GM12878 (cell line): ENCODE data around the gene SOST. TPM values are rescaled to one million over a fixed set of nuclear protein-coding genes. Genes with fewer than 3 reads are reported as not detected.

Source experiments
- ATAC-seq: fragments of 200-7000 bp; cut with Tn5 transposase; 3 replicates; pipeline ENCODE4 v1.9.1; 2020; ENCODE audit warnings: mild to moderate bottlenecking, moderate library complexity
- Bru-seq: library from RNA; stranded (reverse); fragments of 400-500 nt; gene quantifications from one replicate; lab custom pipeline; 2021; lab: Mats Ljungman, UMichigan
- BruChase-seq, 2 experiments: library from RNA; stranded (reverse); fragments of 400-500 nt; gene quantifications; one replicate each; lab custom pipeline; 2021; lab: Mats Ljungman, UMichigan
- BruUV-seq: library from RNA; stranded (reverse); fragments of 400-500 nt; replicated peaks from 2 replicates; lab custom pipeline; 2021; lab: Mats Ljungman, UMichigan
- CTCF ChIA-PET: fragments of 300-600 bp; sonication (Branson Sonifier 250); formaldehyde crosslinking; extraction: SDS; loops from one replicate; lab custom pipeline; 2021; ENCODE audit warnings: inconsistent platforms; lab: Yijun Ruan, JAX
- POLR2A ChIA-PET: fragments of 350-600 bp; formaldehyde crosslinking; extraction: SDS; loops from one replicate; lab custom pipeline; 2021; ENCODE audit warnings: inconsistent platforms; lab: Charles Lee
- RAD21 ChIA-PET: fragments of 300-600 bp; sonication (Branson Sonifier 250); formaldehyde crosslinking; loops from one replicate; lab custom pipeline; 2023; ENCODE audit warnings: antibody characterized with exemption; ENCODE audit not compliant: unreplicated experiment; lab: Charles Lee
- SMC1A ChIA-PET: fragments of 300-600 bp; sonication (Branson Sonifier 250); formaldehyde crosslinking; loops from one replicate; lab custom pipeline; 2023; ENCODE audit not compliant: unreplicated experiment, uncharacterized antibody; lab: Charles Lee
- DNase-seq: peaks from one replicate; pipeline ENCODE4 v3.0.0-alpha.2; 2011; ENCODE audit warnings: low read depth, low spot score
- FAIRE-seq: peaks from 3 replicates; lab custom pipeline; 2011; peaks lifted over from hg19 to GRCh38; lab: Jason Lieb, UNC
- H2AFZ ChIP-seq: 2 replicates; pipeline ENCODE4 v1.6.0; 2011; ENCODE audit warnings: low read depth, low read length, control low read depth; ENCODE audit not compliant: control insufficient read depth
- H3K27ac ChIP-seq: 2 replicates; pipeline ENCODE4 v1.5.1; 2011; ENCODE audit warnings: control low read depth; ENCODE audit not compliant: control insufficient read depth, insufficient read depth
- H3K27me3 ChIP-seq, 2 experiments: replicated peaks in 1 of 2; 2 replicates each; pipeline versions ENCODE4 v1.6.0 to v1.6.1; 2011; ENCODE audit warnings: low read length in 1 of 2; ENCODE audit not compliant: control insufficient read depth in 2 of 2, insufficient read depth in 2 of 2
- H3K36me3 ChIP-seq, 2 experiments: 2 replicates each; pipeline ENCODE4 v1.5.1; 2011; ENCODE audit warnings: low read length in 1 of 2; ENCODE audit not compliant: control insufficient read depth in 2 of 2, insufficient read depth in 2 of 2
- H3K4me1 ChIP-seq: 2 replicates; pipeline ENCODE4 v1.6.1; 2011; ENCODE audit warnings: mild to moderate bottlenecking, low read length, moderate library complexity, mixed read lengths; ENCODE audit not compliant: control insufficient read depth, insufficient read depth
- H3K4me2 ChIP-seq: 2 replicates; pipeline ENCODE4 v1.6.0; 2011; ENCODE audit warnings: control low read depth; ENCODE audit not compliant: control insufficient read depth, insufficient read depth
- H3K4me3 ChIP-seq: fragments of 200-600 bp; sonication (generic); 2 replicates; pipeline ENCODE4 v1.5.1; 2016
- H3K79me2 ChIP-seq: 2 replicates; pipeline ENCODE4 v1.6.0; 2011; ENCODE audit warnings: low read length; ENCODE audit not compliant: control insufficient read depth, insufficient read depth
- H3K9ac ChIP-seq: 2 replicates; pipeline ENCODE4 v1.8.0; 2011; ENCODE audit warnings: low read length, control low read depth, mixed read lengths; ENCODE audit not compliant: control insufficient read depth, insufficient read depth
- H3K9me3 ChIP-seq: replicated peaks from 3 replicates; pipeline ENCODE4 v1.5.1; 2011; ENCODE audit warnings: mild to moderate bottlenecking, low read length; ENCODE audit not compliant: control insufficient read depth, insufficient read depth
- H4K20me1 ChIP-seq: 2 replicates; pipeline ENCODE4 v1.6.0; 2011; ENCODE audit not compliant: control insufficient read depth, insufficient read depth
- BRCA1 ChIP-seq: IDR thresholded peaks from 2 replicates; pipeline ENCODE4 v1.6.1; 2011; ENCODE audit warnings: low read depth, low read length, improper control_type of control experiment
- EED ChIP-seq: sonication (generic); IDR thresholded peaks from 2 replicates; pipeline ENCODE4 v1.6.1; 2016; ENCODE audit warnings: antibody characterized with exemption, low read depth
- FOXM1 ChIP-seq: IDR thresholded peaks from 2 replicates; pipeline ENCODE4 v1.6.1; 2012; ENCODE audit warnings: low read depth, mild to moderate bottlenecking, inconsistent platforms, low read length, moderate library complexity
- IRF3 ChIP-seq: fragments of 450-650 bp; IDR thresholded peaks from 2 replicates; pipeline ENCODE4 v1.6.1; 2014; ENCODE audit warnings: mild to moderate bottlenecking
- IRF5 ChIP-seq: fragments of 450-650 bp; IDR thresholded peaks from 2 replicates; pipeline ENCODE4 v1.6.1; 2017; ENCODE audit warnings: borderline replicate concordance
- KDM1A ChIP-seq: fragments of 200-600 bp; sonication (generic); IDR thresholded peaks from 2 replicates; pipeline ENCODE4 v1.6.1; 2016; ENCODE audit warnings: borderline replicate concordance
- LARP7 ChIP-seq: fragments of 450-650 bp; IDR thresholded peaks from 2 replicates; pipeline ENCODE4 v1.6.1; 2017; ENCODE audit warnings: mild to moderate bottlenecking
- MYC ChIP-seq: IDR thresholded peaks from 2 replicates; pipeline ENCODE4 v1.6.1; 2011; ENCODE audit warnings: mild to moderate bottlenecking, low read length, moderate library complexity, inconsistent platforms; ENCODE audit not compliant: insufficient read depth, insufficient replicate concordance, insufficient read length, severe bottlenecking
- SIN3A ChIP-seq: IDR thresholded peaks from 2 replicates; pipeline ENCODE4 v1.6.1; 2012; ENCODE audit warnings: low read depth, low read length, improper control_type of control experiment
- TARDBP ChIP-seq: IDR thresholded peaks from 2 replicates; pipeline ENCODE4 v1.6.1; 2016; ENCODE audit warnings: borderline replicate concordance
- TCF3 ChIP-seq: IDR thresholded peaks from 2 replicates; pipeline ENCODE4 v1.6.1; 2012; ENCODE audit warnings: low read depth, mild to moderate bottlenecking, low read length, borderline replicate concordance; ENCODE audit not compliant: insufficient read depth
- ZNF592 ChIP-seq: fragments of 450-650 bp; IDR thresholded peaks from 2 replicates; pipeline ENCODE4 v1.6.1; 2017; ENCODE audit warnings: mild to moderate bottlenecking, moderate library complexity
- WGBS: methylation state at CpG from one replicate; pipeline ENCODE4 v1.1.6; 2016; ENCODE audit warnings: low lambda C conversion rate; ENCODE audit not compliant: insufficient replicate concordance, insufficient coverage; ENCODE audit errors: missing lambda C conversion rate; 5-methylcytosine and 5-hydroxymethylcytosine counted together
- in situ Hi-C: fragments of 300-500 bp; cut with MboI; formaldehyde crosslinking; loops from 9 replicates; pipeline ENCODE4 v1.14.3; 2018; ENCODE audit warnings: mixed read lengths
- intact Hi-C: fragments of 100-400 bp; cut with micrococcal nuclease; formaldehyde crosslinking; loops from one replicate; pipeline ENCODE4 v1.14.2; 2022; ENCODE audit not compliant: unreplicated experiment
- long read RNA-seq, 2 experiments: library from polyadenylated mRNA; unstranded; transcript quantifications; one replicate each; pipeline ENCODE4 v2.0.0, GENCODE V29; 2019 to 2020
- polyA minus RNA-seq, 3 experiments: library from RNA; depleted of rRNA, polyadenylated mRNA; stranded (reverse); fragments of >200 nt; gene quantifications; 2 replicates each; pipeline ENCODE4 v1.2.3, GENCODE V29; 2011
- polyA plus RNA-seq, 11 experiments: library from polyadenylated mRNA; depleted of rRNA in 4 of 11; unstranded in 6 of 11; stranded (reverse) in 5 of 11; fragments of >200 nt; fragmentation: Nextera tagmentation in 4 of 11; fragmentation: Illumina TruSeq in 1 of 11; extraction: Ambion mirVana in 4 of 11; extraction: Trizol in 1 of 11; gene quantifications; 1 replicate in 1 of 11; 2 replicates in 10 of 11; pipeline versions ENCODE4 v1.2.1 to v1.2.3, GENCODE V29; 2011 to 2016; ENCODE audit warnings: inconsistent platforms in 2 of 11, missing spikeins in 2 of 11, low read depth in 1 of 11
- total RNA-seq, 4 experiments: library from RNA; depleted of rRNA in 3 of 4; stranded (reverse); fragments of >200 nt in 3 of 4; fragmentation: Illumina TruSeq in 1 of 4; extraction: Trizol in 1 of 4; gene quantifications; 2 replicates each; pipeline versions ENCODE4 v1.2.1 to v1.2.3, GENCODE V29; 2013 to 2021

SOST gene
- total RNA-seq (2013; cell fraction: nucleolus; rRNA removed), result not detected in 2 replicates
- total RNA-seq (2014; rRNA removed) (not detected in 2 replicates), total RNA-seq (2014; rRNA removed; fragmentation: Illumina TruSeq; extraction: Trizol) (not detected in 2 replicates), total RNA-seq (2021) (not detected in 2 replicates), polyA plus RNA-seq (2011; rRNA removed) (not detected in 2 replicates), polyA plus RNA-seq (2014; fragmentation: Illumina TruSeq; extraction: Trizol) (not detected in 2 replicates), polyA plus RNA-seq (2014; fragmentation: Nextera tagmentation; extraction: Ambion mirVana) (not detected), polyA plus RNA-seq (2014; rRNA removed) (not detected in 2 replicates), polyA plus RNA-seq (2016; fragmentation: Nextera tagmentation; extraction: Ambion mirVana) (not detected), polyA minus RNA-seq (2011; rRNA and poly(A)+ RNA removed) (not detected in 2 replicates), Bru-seq, nascent RNA (not detected), BruChase-seq, experiment 1, labeled RNA remaining after a 6-hour chase (not detected), BruChase-seq, experiment 2, labeled RNA remaining after a 2-hour chase (not detected)
- polyA plus RNA-seq (2011; ENCODE audit: low read depth), result not detected
- polyA plus RNA-seq (2011; cell fraction: cytosol; rRNA removed), result not detected in 2 replicates
- not detected in 2 replicates for polyA plus RNA-seq (2011; cell fraction: nucleus; rRNA removed)
- polyA plus RNA-seq (2012), result not detected in 2 replicates
- polyA minus RNA-seq (2011; cell fraction: cytosol; rRNA and poly(A)+ RNA removed), result not detected in 2 replicates
- not detected in 2 replicates for polyA minus RNA-seq (2011; cell fraction: nucleus; rRNA and poly(A)+ RNA removed)
- long read RNA-seq, experiment 1, result 0 reads
- long read RNA-seq, experiment 2, result 0 reads

GRCh38 chr17:43758497-43759174 is at the start of gene SOST:
Gene SOST, minus strand, starts transcription at chr17:43758791. Its CDS starts 50 bp downstream, at chr17:43758741.
- intact Hi-C loops (no loop called here), in situ Hi-C loops (no loop called here)
- H3K4me1 ChIP-seq, result no peaks in the 10 kb centered on the region
- H2AFZ ChIP-seq, result no peak within 1 kb of the TSS
- no peak within 1 kb of the TSS for H3K4me3 ChIP-seq
- POLR2A ChIA-PET, result no interaction called here
- no peaks in the 10 kb centered on the region for H3K9me3 ChIP-seq
- no peaks in the 10 kb centered on the region for H3K36me3 ChIP-seq
- ATAC-seq (no peak), DNase-seq (no peak), FAIRE-seq (no peak)
- no peak within 1 kb of the TSS for H3K9ac ChIP-seq
- RAD21 ChIA-PET, result interaction anchor here (1.2 to 11.0 kb wide), 5 partner anchors 45 to 184 kb away, joined by 4 to 171 read pairs (median 5); no protein-coding TSS in a partner anchor
- peaks cover 5 to 6% of the 10 kb centered on the region in 2 experiments for H3K27me3 ChIP-seq
- SMC1A ChIA-PET, result interaction anchor here (1.0 to 7.4 kb wide), 5 partner anchors 32 to 185 kb away, joined by 3 to 171 read pairs (median 5); no protein-coding TSS in a partner anchor
- CTCF ChIA-PET, result interaction anchor here (1.7 to 14.6 kb wide), 8 partner anchors 8 to 365 kb away, joined by 4 to 515 read pairs (median 12); no protein-coding TSS in a partner anchor
- BruUV-seq, result no TSS peak
- no peaks in the 10 kb centered on the region for H4K20me1 ChIP-seq
- 44% methylated on average over 24 of the region's 24 CpGs for WGBS
- H3K4me2 ChIP-seq, result no peak within 1 kb of the TSS
- no peak within 1 kb of the TSS for H3K27ac ChIP-seq
- no peaks in the 10 kb centered on the region for H3K79me2 ChIP-seq
- TF ChIP-seq LARP7 (no peak), TARDBP (no peak), IRF5 (no peak), IRF3 (no peak), EED (no peak), ZNF592 (no peak), SIN3A (no peak), TCF3 (no peak), KDM1A (no peak), FOXM1 (no peak), MYC (no peak), BRCA1 (no peak)
